Measurements from ENCODE around the gene CCDC174. TPM values are rescaled to one million over a fixed set of nuclear protein-coding genes. Genes with fewer than 3 reads are reported as not detected.
"Not testable (repeated sequence)": the region's sequence is repeated elsewhere in the genome, so short reads cannot be mapped to it uniquely, and the experiment has no call there.

CCDC174 gene
- total RNA-seq, 1 donor from 2014 or later = 25.8 TPM

GRCh38 chr3:14646131-14646573 is 5.4 kb upstream of the CCDC174 start:
- no peak overlapping the region for H3K27ac Mint-ChIP-seq
- no peak overlapping the region for H3K4me3 Mint-ChIP-seq (ENCODE audit: low read depth)
- H3K36me3 Mint-ChIP-seq (ENCODE audit: insufficient read depth) = no peaks in the 10 kb centered on the region
- peaks cover 3% of the 10 kb centered on the region for H3K9me3 Mint-ChIP-seq (ENCODE audit: low read depth)
- H3K4me1 Mint-ChIP-seq (ENCODE audit: low read depth) = peaks cover 27% of the 10 kb centered on the region
- DNase-seq (ENCODE audit: low spot score, unreplicated experiment) = no peak
- no peak for TF ChIP-seq CTCF (IDR thresholded peaks at IDR 0.05; ENCODE audit: unreplicated experiment)
- peaks cover 18% of the 10 kb centered on the region for H3K27me3 Mint-ChIP-seq

GRCh38 chr3:14646589-14647413 is 4.8 kb upstream of the CCDC174 start:
- no peak for DNase-seq (ENCODE audit: low spot score, unreplicated experiment)
- no peak overlapping the region for H3K27ac Mint-ChIP-seq
- H3K36me3 Mint-ChIP-seq (ENCODE audit: insufficient read depth) = no peaks in the 10 kb centered on the region
- H3K9me3 Mint-ChIP-seq (ENCODE audit: low read depth) = peaks cover 3% of the 10 kb centered on the region
- no peak overlapping the region for H3K4me3 Mint-ChIP-seq (ENCODE audit: low read depth)
- H3K27me3 Mint-ChIP-seq = peaks cover 18% of the 10 kb centered on the region
- H3K4me1 Mint-ChIP-seq (ENCODE audit: low read depth) = peaks cover 31% of the 10 kb centered on the region
- no peak for TF ChIP-seq CTCF (IDR thresholded peaks at IDR 0.05; ENCODE audit: unreplicated experiment)

- Mint-ChIP-seq H3K9me3 (ENCODE audit: low read depth) (peaks cover 3% of the 10 kb centered on the region), H3K27ac (peak overlapping the region; percentile 63), H3K4me3 (ENCODE audit: low read depth) (no peak overlapping the region), H3K36me3 (ENCODE audit: insufficient read depth) (no peaks in the 10 kb centered on the region), H3K27me3 (peaks cover 13% of the 10 kb centered on the region), H3K4me1 (ENCODE audit: low read depth) (peaks cover 37% of the 10 kb centered on the region)
- no peak for DNase-seq (ENCODE audit: low spot score, unreplicated experiment)
- no peak for TF ChIP-seq CTCF (IDR thresholded peaks at IDR 0.05; ENCODE audit: unreplicated experiment)
Observed at GRCh38 chr3:14647976-14648955, 3.3 kb upstream of the CCDC174 start.

- TF ChIP-seq CTCF (IDR thresholded peaks at IDR 0.05; ENCODE audit: unreplicated experiment) = no peak
- Mint-ChIP-seq H3K4me3 (ENCODE audit: low read depth) (no peak overlapping the region), H3K27me3 (peaks cover 4% of the 10 kb centered on the region), H3K36me3 (ENCODE audit: insufficient read depth) (no peaks in the 10 kb centered on the region), H3K4me1 (ENCODE audit: low read depth) (peaks cover 41% of the 10 kb centered on the region), H3K27ac (peak overlapping the region; percentile 79), H3K9me3 (ENCODE audit: low read depth) (peaks cover 3% of the 10 kb centered on the region)
- DNase-seq (ENCODE audit: low spot score, unreplicated experiment) = no peak
Observed at GRCh38 chr3:14649466-14649865, 2.1 kb upstream of the CCDC174 start.

GRCh38 chr3:14650193-14650592 is 1.4 kb upstream of the CCDC174 start:
- H3K27me3 Mint-ChIP-seq = peaks cover 2% of the 10 kb centered on the region
- no peak for DNase-seq (ENCODE audit: low spot score, unreplicated experiment)
- peaks cover under 1% of the 10 kb centered on the region for H3K36me3 Mint-ChIP-seq (ENCODE audit: insufficient read depth)
- H3K9me3 Mint-ChIP-seq (ENCODE audit: low read depth) = peaks cover 3% of the 10 kb centered on the region
- TF ChIP-seq CTCF (IDR thresholded peaks at IDR 0.05; ENCODE audit: unreplicated experiment) = no peak
- peak overlapping the region; percentile 99 for H3K4me3 Mint-ChIP-seq (ENCODE audit: low read depth)
- H3K27ac Mint-ChIP-seq = peak overlapping the region; percentile 79
- H3K4me1 Mint-ChIP-seq (ENCODE audit: low read depth) = peaks cover 41% of the 10 kb centered on the region

DNA sequence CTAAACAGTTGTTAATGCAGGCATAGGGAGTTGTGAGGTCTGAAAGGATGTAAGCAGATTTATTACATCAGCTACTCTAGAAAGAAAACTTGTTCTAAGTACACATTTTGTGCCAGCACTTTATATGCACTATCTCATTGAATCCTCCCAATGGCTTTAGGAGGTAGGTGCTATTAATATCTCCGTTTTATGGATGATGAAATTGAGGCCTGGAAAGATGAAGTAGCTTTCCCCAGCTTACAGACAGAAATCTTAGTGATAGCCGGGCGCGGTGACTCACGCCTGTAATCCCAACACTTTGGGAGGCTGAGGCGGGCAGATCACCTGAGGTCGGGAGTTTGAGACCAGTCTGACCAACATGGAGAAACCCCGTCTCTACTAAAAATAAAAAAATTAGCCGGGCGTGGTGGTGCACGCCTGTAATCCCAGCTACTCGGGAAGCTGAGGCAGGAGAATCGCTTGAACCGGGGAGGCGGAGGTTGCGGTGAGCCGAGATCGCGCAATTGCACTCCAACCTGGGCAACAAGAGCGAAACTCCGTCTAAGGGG is 872 bp downstream of the CCDC174 start:
- DNase-seq (ENCODE audit: low spot score, unreplicated experiment); H3K36me3 Mint-ChIP-seq (ENCODE audit: insufficient read depth); H3K9me3 Mint-ChIP-seq (ENCODE audit: low read depth); H3K27me3 Mint-ChIP-seq: not testable (repeated sequence)
- peak overlapping the region; percentile 99 for H3K4me3 Mint-ChIP-seq (ENCODE audit: low read depth)
- peak overlapping the region; percentile 96 for H3K27ac Mint-ChIP-seq
- peaks cover 41% of the 10 kb centered on the region for H3K4me1 Mint-ChIP-seq (ENCODE audit: low read depth)
